Right lobe of liver (tissue), 4 donors: Measurements from ENCODE around the gene GAD2.

Source experiments
- POLR2A ChIP-seq: fragments of 450-650 bp; IDR thresholded peaks from one replicate; pipeline ENCODE4 v1.6.1; 2017; ENCODE audit warnings: antibody characterized with exemption, mild to moderate bottlenecking
- TF ChIP-seq, protein P1 (sequence below), 4 donors: fragments of 200-600 bp in 3 of 4; fragments of 450-650 bp in 1 of 4; IDR thresholded peaks; one replicate each; pipeline versions ENCODE4 v1.5.1 to v1.8.0; 2016 to 2022; ENCODE audit warnings: antibody characterized with exemption in 4 of 4, mild to moderate bottlenecking in 2 of 4
- donor health status: DM: no; HTN: no; CAD: no.
- donor health status: DM: no; HTN: no; CAD: no.
- donor health status: DM: no; HTN: yes; CAD: no.

DNA sequence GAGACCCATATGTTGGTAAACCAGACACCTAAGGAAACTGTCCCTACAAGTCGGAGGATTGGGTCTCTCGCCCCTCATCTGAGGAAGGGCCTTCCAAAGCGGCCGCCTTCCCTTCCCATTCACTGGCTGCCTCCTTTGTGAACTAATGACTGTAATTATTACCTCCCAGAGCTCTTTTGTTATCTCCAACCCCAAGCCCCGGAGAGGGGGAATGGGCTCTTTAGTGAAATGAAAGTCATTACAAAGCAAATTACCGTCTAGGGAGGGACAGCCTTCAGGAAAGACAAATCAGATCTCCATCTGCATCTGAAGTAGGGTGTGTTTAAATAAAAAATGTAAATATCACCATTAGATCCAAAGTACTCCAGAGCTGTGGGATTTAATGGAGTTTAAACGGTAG, 2.6 kb upstream of the GAD2 start:
- no peak for TF ChIP-seq POLR2A
- TF ChIP-seq, protein P1, sequence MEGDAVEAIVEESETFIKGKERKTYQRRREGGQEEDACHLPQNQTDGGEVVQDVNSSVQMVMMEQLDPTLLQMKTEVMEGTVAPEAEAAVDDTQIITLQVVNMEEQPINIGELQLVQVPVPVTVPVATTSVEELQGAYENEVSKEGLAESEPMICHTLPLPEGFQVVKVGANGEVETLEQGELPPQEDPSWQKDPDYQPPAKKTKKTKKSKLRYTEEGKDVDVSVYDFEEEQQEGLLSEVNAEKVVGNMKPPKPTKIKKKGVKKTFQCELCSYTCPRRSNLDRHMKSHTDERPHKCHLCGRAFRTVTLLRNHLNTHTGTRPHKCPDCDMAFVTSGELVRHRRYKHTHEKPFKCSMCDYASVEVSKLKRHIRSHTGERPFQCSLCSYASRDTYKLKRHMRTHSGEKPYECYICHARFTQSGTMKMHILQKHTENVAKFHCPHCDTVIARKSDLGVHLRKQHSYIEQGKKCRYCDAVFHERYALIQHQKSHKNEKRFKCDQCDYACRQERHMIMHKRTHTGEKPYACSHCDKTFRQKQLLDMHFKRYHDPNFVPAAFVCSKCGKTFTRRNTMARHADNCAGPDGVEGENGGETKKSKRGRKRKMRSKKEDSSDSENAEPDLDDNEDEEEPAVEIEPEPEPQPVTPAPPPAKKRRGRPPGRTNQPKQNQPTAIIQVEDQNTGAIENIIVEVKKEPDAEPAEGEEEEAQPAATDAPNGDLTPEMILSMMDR (IDR thresholded peaks at IDR 0.05) = no peak
